HepG2 (cell line): Measurements from ENCODE around the gene RNF150. TPM values are rescaled to one million over a fixed set of nuclear protein-coding genes. Genes with fewer than 3 reads are reported as not detected.

ENCODE experiments used
- ATAC-seq: fragments of 200-7000 bp; cut with Tn5 transposase; 3 replicates; pipeline ENCODE4 v1.9.1; 2020; ENCODE audit warnings: mild to moderate bottlenecking, moderate library complexity
- BruUV-seq: library from RNA; stranded (reverse); fragments of 400-500 nt; replicated peaks from 2 replicates; lab custom pipeline; 2021; lab: Mats Ljungman, UMichigan
- CTCF ChIA-PET: fragments of 300-600 bp; formaldehyde crosslinking; extraction: SDS; loops from one replicate; lab custom pipeline; 2021; ENCODE audit warnings: low total read pairs, inconsistent platforms, low intra/inter-chr PET ratio; lab: Yijun Ruan, JAX
- POLR2A ChIA-PET: fragments of 350-600 bp; sonication (Branson Sonifier 250); formaldehyde crosslinking; loops from one replicate; lab custom pipeline; 2020; ENCODE audit warnings: antibody characterized with exemption, inconsistent platforms; lab: Yijun Ruan, JAX
- DNase-seq: peaks from one replicate; pipeline ENCODE4 v3.0.0-alpha.2; 2015; ENCODE audit warnings: low spot score
- FAIRE-seq: peaks from 3 replicates; lab custom pipeline; 2011; peaks lifted over from hg19 to GRCh38; lab: Jason Lieb, UNC
- H2AFZ ChIP-seq: one replicate; pipeline ENCODE4 v1.6.1; 2011; ENCODE audit warnings: low read length, inconsistent platforms
- H3K27ac ChIP-seq: fragments of 300-600 bp; 3 replicates; pipeline ENCODE4 v1.8.0; 2011; ENCODE audit warnings: mixed run types, mild to moderate bottlenecking, mixed read lengths, low read length, inconsistent platforms; ENCODE audit not compliant: insufficient read depth; ENCODE audit errors: extremely low read length
- H3K27me3 ChIP-seq, 2 experiments: fragments of 200-600 bp in 1 of 2; 2 replicates in 1 of 2; 3 replicates in 1 of 2; pipeline versions ENCODE4 v1.6.0 to v1.8.0; 2011; ENCODE audit warnings: low read length in 2 of 2, mild to moderate bottlenecking in 2 of 2, moderate library complexity in 2 of 2, inconsistent platforms in 1 of 2; ENCODE audit not compliant: insufficient read depth in 2 of 2, control insufficient read depth in 1 of 2
- H3K36me3 ChIP-seq, 2 experiments: fragments of 200-600 bp in 1 of 2; replicated peaks in 1 of 2; 2 replicates in 1 of 2; 3 replicates in 1 of 2; pipeline versions ENCODE4 v1.5.1 to v1.8.0; 2011; ENCODE audit warnings: low read length in 2 of 2, inconsistent platforms in 1 of 2; ENCODE audit not compliant: insufficient read depth in 2 of 2, control insufficient read depth in 1 of 2
- H3K4me1 ChIP-seq: 2 replicates; pipeline ENCODE4 v1.5.1; 2012; ENCODE audit warnings: low read length, inconsistent platforms; ENCODE audit not compliant: insufficient read depth
- H3K4me2 ChIP-seq: 2 replicates; pipeline ENCODE4 v1.6.0; 2011; ENCODE audit warnings: low read depth, low read length, inconsistent platforms
- H3K4me3 ChIP-seq, 3 experiments: fragments of 200-600 bp in 1 of 3; sonication (generic), shearing (Covaris generic) in 1 of 3; replicated peaks in 1 of 3; 2 replicates each; pipeline ENCODE4 v1.5.1; 2011 to 2016; ENCODE audit warnings: low read length in 3 of 3, inconsistent platforms in 2 of 3, low read depth in 2 of 3, mild to moderate bottlenecking in 2 of 3, control low read depth in 1 of 3, mixed read lengths in 1 of 3; ENCODE audit not compliant: insufficient read depth in 1 of 3
- H3K79me2 ChIP-seq: one replicate; pipeline ENCODE4 v1.6.1; 2011; ENCODE audit warnings: low read length, inconsistent platforms; ENCODE audit not compliant: insufficient read depth
- H3K9ac ChIP-seq: 2 replicates; pipeline ENCODE4 v1.6.0; 2011; ENCODE audit warnings: mild to moderate bottlenecking, low read depth, low read length, inconsistent platforms; ENCODE audit not compliant: insufficient read depth
- H3K9me3 ChIP-seq: 2 replicates; pipeline ENCODE4 v1.5.1; 2012; ENCODE audit warnings: mild to moderate bottlenecking, low read length
- H4K20me1 ChIP-seq: 2 replicates; pipeline ENCODE4 v1.6.0; 2011; ENCODE audit warnings: inconsistent platforms, mild to moderate bottlenecking, low read length, moderate library complexity; ENCODE audit not compliant: insufficient read depth
- MYC ChIP-seq: sonication (generic); formaldehyde crosslinking; IDR thresholded peaks from 2 replicates; pipeline ENCODE4 v1.9.0; 2021; ENCODE audit warnings: missing genetic modification reagents, borderline replicate concordance
- PHF5A ChIP-seq: IDR thresholded peaks from one replicate; pipeline ENCODE4 v1.6.1; 2018; ENCODE audit warnings: low read depth, missing genetic modification reagents; ENCODE audit not compliant: unreplicated experiment
- PLRG1 ChIP-seq: fragments of 450-650 bp; conservative IDR thresholded peaks from 2 replicates; pipeline ENCODE4 v1.6.1; 2016
- PTBP1 ChIP-seq: fragments of 200-400 bp; formaldehyde crosslinking; IDR thresholded peaks from 2 replicates; pipeline ENCODE4 v1.6.1; 2018; ENCODE audit warnings: low read length, low read depth; ENCODE audit not compliant: poor library complexity, severe bottlenecking
- RFXAP ChIP-seq: sonication (generic); formaldehyde crosslinking; IDR thresholded peaks from 2 replicates; pipeline ENCODE4 v1.4.0; 2020; ENCODE audit warnings: missing genetic modification reagents, borderline replicate concordance
- ZFP36L1 ChIP-seq: sonication (generic); formaldehyde crosslinking; IDR thresholded peaks from 2 replicates; pipeline ENCODE4 v1.8.0; 2022; ENCODE audit warnings: mild to moderate bottlenecking, missing genetic modification reagents, moderate library complexity
- ZNF317 ChIP-seq: sonication (generic); formaldehyde crosslinking; IDR thresholded peaks from 2 replicates; pipeline ENCODE4 v1.5.0; 2020; ENCODE audit warnings: mild to moderate bottlenecking, missing genetic modification reagents
- ZNF460 ChIP-seq: sonication (generic); formaldehyde crosslinking; IDR thresholded peaks from 2 replicates; pipeline ENCODE4 v1.5.1; 2020; ENCODE audit warnings: missing genetic modification reagents, mild to moderate bottlenecking, borderline replicate concordance
- ZNF772 ChIP-seq: sonication (generic); formaldehyde crosslinking; IDR thresholded peaks from 2 replicates; pipeline ENCODE4 v1.5.0; 2020; ENCODE audit warnings: mild to moderate bottlenecking, missing genetic modification reagents
- WGBS: methylation state at CpG from one replicate; pipeline ENCODE4 v1.1.6; 2017; ENCODE audit warnings: low lambda C conversion rate; 5-methylcytosine and 5-hydroxymethylcytosine counted together
- in situ Hi-C: cut with HindIII; loops from 2 replicates; pipeline ENCODE4 v1.10.0; 2017; ENCODE audit warnings: low pct_unique_long_range_greater_than_20kb; ENCODE audit not compliant: extremely low pct_ligation_motif_present
- intact Hi-C: fragments of 100-400 bp; cut with micrococcal nuclease; formaldehyde crosslinking; loops from one replicate; pipeline ENCODE4 v1.10.0; 2022; ENCODE audit not compliant: unreplicated experiment
- polyA plus RNA-seq, 8 experiments: library from polyadenylated mRNA; depleted of rRNA in 3 of 8; stranded (reverse) in 7 of 8; unstranded in 1 of 8; fragments of >200 nt; fragmentation: Illumina TruSeq in 4 of 8; extraction: Trizol in 4 of 8; gene quantifications; 2 replicates each; pipeline versions ENCODE4 v1.2.1 to v1.2.3, GENCODE V29; 2011 to 2016; ENCODE audit warnings: low read depth in 4 of 8, missing spikeins in 1 of 8, mixed read lengths in 1 of 8; ENCODE audit not compliant: insufficient read depth in 1 of 8
- total RNA-seq, 5 experiments: library from RNA; depleted of rRNA; stranded (reverse); fragments of >200 nt; fragmentation: Illumina TruSeq; extraction: Trizol; gene quantifications; 2 replicates each; pipeline ENCODE4 v1.2.3, GENCODE V29; 2016; ENCODE audit warnings: low read depth in 1 of 5
- TF ChIP-seq, protein P1 (sequence below): IDR thresholded peaks from 2 replicates; pipeline ENCODE4 v1.6.1; 2016; ENCODE audit warnings: low read depth
- TF ChIP-seq, protein P2 (sequence below): IDR thresholded peaks from 2 replicates; pipeline ENCODE4 v1.6.1; 2016
- TF ChIP-seq, protein P3 (sequence below): sonication (generic); formaldehyde crosslinking; IDR thresholded peaks from 2 replicates; pipeline ENCODE4 v1.4.0; 2020; ENCODE audit warnings: missing genetic modification reagents
- TF ChIP-seq, protein P4 (sequence below): sonication (generic); formaldehyde crosslinking; IDR thresholded peaks from 2 replicates; pipeline ENCODE4 v1.5.0; 2020; ENCODE audit warnings: missing genetic modification reagents
- TF ChIP-seq, protein P5 (sequence below): IDR thresholded peaks from 2 replicates; pipeline ENCODE4 v1.6.1; 2018; ENCODE audit warnings: missing genetic modification reagents, mild to moderate bottlenecking, missing compliant biosample characterization

The RNF150 gene
- total and polyA plus RNA-seq, 2 of the 13 experiments (the other 11 are each of a cell fraction or from before 2014, with no cell fraction given): 0.02 to 0.03 TPM

DNA sequence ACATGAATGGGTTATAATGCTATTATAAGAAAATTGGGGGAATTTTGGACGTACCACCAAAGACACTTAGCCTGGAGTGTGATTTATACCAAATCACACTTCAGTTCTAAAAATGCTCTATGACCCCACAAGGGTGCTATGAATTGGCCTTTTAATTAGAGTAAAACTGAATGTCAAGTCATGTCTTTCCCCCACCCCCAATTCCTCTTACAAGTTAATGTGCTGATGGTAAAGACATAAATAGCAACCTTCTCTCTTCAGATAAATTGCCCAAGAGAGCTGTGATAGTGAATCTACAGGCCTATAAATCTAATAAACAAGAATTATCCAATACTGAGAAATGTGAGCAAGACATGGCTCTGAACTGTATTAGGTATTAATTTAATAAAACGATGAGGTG is 78.8 kb downstream of the RNF150 start:
- Histone ChIP-seq H3K4me2 (no peak overlapping the region), H3K4me1 (no peaks in the 10 kb centered on the region)
- FAIRE-seq: no peak
- TF ChIP-seq, protein P1, sequence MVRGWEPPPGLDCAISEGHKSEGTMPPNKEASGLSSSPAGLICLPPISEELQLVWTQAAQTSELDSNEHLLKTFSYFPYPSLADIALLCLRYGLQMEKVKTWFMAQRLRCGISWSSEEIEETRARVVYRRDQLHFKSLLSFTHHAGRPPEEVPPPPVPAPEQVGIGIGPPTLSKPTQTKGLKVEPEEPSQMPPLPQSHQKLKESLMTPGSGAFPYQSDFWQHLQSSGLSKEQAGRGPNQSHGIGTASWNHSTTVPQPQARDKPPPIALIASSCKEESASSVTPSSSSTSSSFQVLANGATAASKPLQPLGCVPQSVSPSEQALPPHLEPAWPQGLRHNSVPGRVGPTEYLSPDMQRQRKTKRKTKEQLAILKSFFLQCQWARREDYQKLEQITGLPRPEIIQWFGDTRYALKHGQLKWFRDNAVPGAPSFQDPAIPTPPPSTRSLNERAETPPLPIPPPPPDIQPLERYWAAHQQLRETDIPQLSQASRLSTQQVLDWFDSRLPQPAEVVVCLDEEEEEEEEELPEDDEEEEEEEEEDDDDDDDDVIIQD (CRISPR knock-in tag): no peak
- TF ChIP-seq PLRG1 (no peak), ZNF460 (CRISPR knock-in tag) (no peak), ZFP36L1 (CRISPR knock-in tag) (no peak), ZNF772 (CRISPR knock-in tag) (no peak), RFXAP (CRISPR knock-in tag) (no peak), PTBP1 (no peak), ZNF317 (CRISPR knock-in tag) (no peak), MYC (CRISPR knock-in tag) (no peak), PHF5A (CRISPR knock-in tag) (no peak)
- TF ChIP-seq, protein P2, sequence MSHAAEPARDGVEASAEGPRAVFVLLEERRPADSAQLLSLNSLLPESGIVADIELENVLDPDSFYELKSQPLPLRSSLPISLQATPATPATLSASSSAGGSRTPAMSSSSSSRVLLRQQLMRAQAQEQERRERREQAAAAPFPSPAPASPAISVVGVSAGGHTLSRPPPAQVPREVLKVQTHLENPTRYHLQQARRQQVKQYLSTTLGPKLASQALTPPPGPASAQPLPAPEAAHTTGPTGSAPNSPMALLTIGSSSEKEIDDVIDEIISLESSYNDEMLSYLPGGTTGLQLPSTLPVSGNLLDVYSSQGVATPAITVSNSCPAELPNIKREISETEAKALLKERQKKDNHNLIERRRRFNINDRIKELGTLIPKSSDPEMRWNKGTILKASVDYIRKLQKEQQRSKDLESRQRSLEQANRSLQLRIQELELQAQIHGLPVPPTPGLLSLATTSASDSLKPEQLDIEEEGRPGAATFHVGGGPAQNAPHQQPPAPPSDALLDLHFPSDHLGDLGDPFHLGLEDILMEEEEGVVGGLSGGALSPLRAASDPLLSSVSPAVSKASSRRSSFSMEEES (CRISPR knock-in tag): no peak
- TF ChIP-seq, protein P3, sequence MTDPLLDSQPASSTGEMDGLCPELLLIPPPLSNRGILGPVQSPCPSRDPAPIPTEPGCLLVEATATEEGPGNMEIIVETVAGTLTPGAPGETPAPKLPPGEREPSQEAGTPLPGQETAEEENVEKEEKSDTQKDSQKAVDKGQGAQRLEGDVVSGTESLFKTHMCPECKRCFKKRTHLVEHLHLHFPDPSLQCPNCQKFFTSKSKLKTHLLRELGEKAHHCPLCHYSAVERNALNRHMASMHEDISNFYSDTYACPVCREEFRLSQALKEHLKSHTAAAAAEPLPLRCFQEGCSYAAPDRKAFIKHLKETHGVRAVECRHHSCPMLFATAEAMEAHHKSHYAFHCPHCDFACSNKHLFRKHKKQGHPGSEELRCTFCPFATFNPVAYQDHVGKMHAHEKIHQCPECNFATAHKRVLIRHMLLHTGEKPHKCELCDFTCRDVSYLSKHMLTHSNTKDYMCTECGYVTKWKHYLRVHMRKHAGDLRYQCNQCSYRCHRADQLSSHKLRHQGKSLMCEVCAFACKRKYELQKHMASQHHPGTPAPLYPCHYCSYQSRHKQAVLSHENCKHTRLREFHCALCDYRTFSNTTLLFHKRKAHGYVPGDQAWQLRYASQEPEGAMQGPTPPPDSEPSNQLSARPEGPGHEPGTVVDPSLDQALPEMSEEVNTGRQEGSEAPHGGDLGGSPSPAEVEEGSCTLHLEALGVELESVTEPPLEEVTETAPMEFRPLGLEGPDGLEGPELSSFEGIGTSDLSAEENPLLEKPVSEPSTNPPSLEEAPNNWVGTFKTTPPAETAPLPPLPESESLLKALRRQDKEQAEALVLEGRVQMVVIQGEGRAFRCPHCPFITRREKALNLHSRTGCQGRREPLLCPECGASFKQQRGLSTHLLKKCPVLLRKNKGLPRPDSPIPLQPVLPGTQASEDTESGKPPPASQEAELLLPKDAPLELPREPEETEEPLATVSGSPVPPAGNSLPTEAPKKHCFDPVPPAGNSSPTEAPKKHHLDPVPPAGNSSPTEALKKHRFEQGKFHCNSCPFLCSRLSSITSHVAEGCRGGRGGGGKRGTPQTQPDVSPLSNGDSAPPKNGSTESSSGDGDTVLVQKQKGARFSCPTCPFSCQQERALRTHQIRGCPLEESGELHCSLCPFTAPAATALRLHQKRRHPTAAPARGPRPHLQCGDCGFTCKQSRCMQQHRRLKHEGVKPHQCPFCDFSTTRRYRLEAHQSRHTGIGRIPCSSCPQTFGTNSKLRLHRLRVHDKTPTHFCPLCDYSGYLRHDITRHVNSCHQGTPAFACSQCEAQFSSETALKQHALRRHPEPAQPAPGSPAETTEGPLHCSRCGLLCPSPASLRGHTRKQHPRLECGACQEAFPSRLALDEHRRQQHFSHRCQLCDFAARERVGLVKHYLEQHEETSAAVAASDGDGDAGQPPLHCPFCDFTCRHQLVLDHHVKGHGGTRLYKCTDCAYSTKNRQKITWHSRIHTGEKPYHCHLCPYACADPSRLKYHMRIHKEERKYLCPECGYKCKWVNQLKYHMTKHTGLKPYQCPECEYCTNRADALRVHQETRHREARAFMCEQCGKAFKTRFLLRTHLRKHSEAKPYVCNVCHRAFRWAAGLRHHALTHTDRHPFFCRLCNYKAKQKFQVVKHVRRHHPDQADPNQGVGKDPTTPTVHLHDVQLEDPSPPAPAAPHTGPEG (CRISPR knock-in tag): no peak
- TF ChIP-seq, protein P4, sequence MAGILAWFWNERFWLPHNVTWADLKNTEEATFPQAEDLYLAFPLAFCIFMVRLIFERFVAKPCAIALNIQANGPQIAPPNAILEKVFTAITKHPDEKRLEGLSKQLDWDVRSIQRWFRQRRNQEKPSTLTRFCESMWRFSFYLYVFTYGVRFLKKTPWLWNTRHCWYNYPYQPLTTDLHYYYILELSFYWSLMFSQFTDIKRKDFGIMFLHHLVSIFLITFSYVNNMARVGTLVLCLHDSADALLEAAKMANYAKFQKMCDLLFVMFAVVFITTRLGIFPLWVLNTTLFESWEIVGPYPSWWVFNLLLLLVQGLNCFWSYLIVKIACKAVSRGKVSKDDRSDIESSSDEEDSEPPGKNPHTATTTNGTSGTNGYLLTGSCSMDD (CRISPR knock-in tag): no peak
- TF ChIP-seq, protein P5, sequence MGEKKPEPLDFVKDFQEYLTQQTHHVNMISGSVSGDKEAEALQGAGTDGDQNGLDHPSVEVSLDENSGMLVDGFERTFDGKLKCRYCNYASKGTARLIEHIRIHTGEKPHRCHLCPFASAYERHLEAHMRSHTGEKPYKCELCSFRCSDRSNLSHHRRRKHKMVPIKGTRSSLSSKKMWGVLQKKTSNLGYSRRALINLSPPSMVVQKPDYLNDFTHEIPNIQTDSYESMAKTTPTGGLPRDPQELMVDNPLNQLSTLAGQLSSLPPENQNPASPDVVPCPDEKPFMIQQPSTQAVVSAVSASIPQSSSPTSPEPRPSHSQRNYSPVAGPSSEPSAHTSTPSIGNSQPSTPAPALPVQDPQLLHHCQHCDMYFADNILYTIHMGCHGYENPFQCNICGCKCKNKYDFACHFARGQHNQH (CRISPR knock-in tag): no peak
- TF ChIP-seq, all 625 proteins: peak for 0
- Histone ChIP-seq H2AFZ (no peak overlapping the region), H3K27me3 (no peaks in the 10 kb centered on the region; a peak in 1 of 5 replicates), H3K9ac (no peak overlapping the region), H3K27ac (no peak overlapping the region), H4K20me1 (no peaks in the 10 kb centered on the region), H3K9me3 (peaks cover 19% of the 10 kb centered on the region), H3K4me3 (no peak overlapping the region), H3K79me2 (no peaks in the 10 kb centered on the region), H3K36me3 (no peaks in the 10 kb centered on the region)
- in situ Hi-C loops (no loop called here), intact Hi-C loops (no loop called here)
- no peak for DNase-seq
- BruUV-seq: no TSS peak
- no peak for ATAC-seq
- 0% methylated on average over 2 of the region's 2 CpGs for WGBS
- ChIA-PET POLR2A (no interaction called here), CTCF (no interaction called here)
